Iris pigment epithelial cell (primary cell): ENCODE results near the gene PIK3R1.
A peak's percentile ranks its signal among the peaks of the same experiment; 100 is the strongest.
"Not testable (repeated sequence)": the region's sequence is repeated elsewhere in the genome, so short reads cannot be mapped to it uniquely, and the experiment has no call there.

Experiments
- DNase-seq: peaks from one replicate; pipeline ENCODE4 v3.0.0-alpha.2; 2011; ENCODE audit warnings: low read depth

The PIK3R1 gene

DNA sequence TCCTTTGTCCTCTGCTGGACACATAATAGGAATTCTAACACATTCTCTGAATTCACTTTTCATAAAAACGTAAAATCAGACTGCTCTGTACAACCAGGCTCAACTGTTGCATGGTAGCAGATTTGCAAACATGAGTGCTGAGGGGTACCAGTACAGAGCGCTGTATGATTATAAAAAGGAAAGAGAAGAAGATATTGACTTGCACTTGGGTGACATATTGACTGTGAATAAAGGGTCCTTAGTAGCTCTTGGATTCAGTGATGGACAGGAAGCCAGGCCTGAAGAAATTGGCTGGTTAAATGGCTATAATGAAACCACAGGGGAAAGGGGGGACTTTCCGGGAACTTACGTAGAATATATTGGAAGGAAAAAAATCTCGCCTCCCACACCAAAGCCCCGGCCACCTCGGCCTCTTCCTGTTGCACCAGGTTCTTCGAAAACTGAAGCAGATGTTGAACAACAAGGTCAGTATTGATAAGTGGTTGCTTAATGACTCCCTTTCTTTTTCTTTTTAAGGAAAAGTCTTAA, 11.1 kb downstream of the PIK3R1 start:
- DNase-seq = no peak

- DNase-seq = no peak
These were observed 12.1 kb downstream of the PIK3R1 start for GRCh38 chr5:68227532-68228160.

- DNase-seq = no peak
These were observed 13.9 kb downstream of the PIK3R1 start for GRCh38 chr5:68229416-68229815.

GRCh38 chr5:68230285-68230684, 14.7 kb downstream of the PIK3R1 start:
- DNase-seq = no peak

DNA sequence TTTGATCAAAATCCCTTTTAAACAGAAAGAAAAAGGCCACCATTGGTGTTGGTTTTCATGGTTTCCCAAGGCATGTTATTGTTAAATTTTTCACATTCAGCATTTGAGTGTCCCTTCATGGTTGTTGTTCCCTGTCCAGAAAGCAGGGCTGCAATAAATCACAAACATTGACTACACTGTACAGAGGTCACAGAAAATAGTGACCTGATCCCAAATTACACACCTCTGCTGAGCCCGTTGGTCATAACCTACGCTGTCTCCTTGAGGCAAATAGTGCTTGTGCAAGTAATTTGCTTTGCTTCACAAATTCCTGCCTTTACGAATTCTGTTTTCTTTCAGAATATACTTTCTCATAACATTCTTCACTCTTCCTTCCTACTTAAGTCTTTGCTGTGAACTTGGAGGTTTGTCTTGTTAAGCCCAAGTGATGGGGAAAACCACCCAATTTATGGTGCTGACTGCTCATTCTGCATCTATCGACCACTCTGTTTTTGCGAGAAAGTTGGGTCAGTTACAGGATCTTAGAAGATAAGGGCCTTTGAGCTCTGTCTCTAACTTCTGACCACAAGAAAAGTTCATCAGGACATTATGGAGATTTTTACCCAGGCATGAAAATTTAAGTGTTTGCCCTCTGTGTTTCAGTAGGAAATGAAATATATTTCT, 16.0 kb downstream of the PIK3R1 start:
- no peak for DNase-seq

DNA sequence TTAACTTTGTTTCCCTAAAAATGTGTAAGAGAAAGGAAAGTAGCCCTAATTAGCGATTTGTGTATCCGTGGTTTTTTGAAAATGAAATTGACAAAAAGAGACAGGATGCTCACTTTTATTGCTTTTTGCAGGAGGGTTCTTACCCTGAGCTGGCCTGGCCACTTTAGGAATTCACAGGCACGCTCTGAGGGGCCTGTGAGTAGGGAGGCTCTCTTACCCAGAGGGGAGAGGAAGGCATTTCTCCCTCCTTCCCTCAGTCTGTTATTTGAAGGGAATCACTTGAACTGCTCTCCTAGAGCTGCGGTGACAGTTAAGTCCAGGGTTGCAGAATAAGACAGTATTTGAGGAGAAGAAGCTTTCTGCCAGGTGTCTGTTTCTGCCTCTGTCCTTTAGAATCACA, 16.7 kb downstream of the PIK3R1 start:
- DNase-seq = no peak

DNA sequence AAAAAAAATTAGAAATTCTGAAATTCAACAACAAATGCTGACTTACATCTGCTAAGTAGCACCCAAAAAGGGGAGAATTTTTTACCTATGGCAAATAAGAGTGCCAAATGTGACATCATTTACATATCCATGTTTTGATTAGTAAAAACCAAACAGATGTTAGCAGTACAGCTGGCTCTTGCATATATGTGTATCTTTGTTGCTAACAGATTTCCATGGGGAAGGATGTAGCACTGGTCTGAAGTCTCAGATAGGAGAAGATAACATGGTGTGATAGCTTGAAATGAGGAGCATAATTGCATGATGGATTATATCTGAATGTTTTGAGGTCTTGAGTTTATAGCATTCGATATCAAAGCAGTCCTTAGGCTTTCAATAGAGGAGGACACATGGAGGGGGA, 17.5 kb downstream of the PIK3R1 start:
- DNase-seq = no peak

- DNase-seq = not testable (repeated sequence)
These were observed 19.7 kb downstream of the PIK3R1 start for GRCh38 chr5:68235229-68235628.

DNA sequence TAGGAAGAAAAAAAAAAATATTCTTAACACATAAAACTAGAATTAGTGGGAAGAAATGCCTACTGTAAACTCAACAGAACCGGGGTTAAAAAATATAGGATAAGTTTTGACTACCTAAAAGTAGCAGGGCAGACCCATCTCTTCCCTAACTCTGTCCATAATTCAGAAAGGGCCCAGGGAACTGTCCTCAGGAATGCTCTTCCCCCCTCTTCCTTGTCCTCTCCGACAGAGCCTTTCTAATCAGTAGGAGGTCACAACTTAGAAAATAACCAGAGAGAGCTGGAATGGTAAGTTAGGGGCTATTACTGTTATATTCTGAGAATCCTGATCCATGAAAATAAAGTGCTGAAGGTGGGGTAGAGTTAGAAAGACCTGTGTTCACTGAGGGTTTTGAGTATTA, 22.2 kb downstream of the PIK3R1 start:
- DNase-seq = no peak

- DNase-seq = peak; percentile 87
These were observed 23.9 kb downstream of the PIK3R1 start for GRCh38 chr5:68239487-68239886.

- no peak for DNase-seq
These were observed 24.6 kb downstream of the PIK3R1 start for GRCh38 chr5:68240202-68240601.

GRCh38 chr5:68240771-68241170, 25.2 kb downstream of the PIK3R1 start:
- DNase-seq = no peak

DNA sequence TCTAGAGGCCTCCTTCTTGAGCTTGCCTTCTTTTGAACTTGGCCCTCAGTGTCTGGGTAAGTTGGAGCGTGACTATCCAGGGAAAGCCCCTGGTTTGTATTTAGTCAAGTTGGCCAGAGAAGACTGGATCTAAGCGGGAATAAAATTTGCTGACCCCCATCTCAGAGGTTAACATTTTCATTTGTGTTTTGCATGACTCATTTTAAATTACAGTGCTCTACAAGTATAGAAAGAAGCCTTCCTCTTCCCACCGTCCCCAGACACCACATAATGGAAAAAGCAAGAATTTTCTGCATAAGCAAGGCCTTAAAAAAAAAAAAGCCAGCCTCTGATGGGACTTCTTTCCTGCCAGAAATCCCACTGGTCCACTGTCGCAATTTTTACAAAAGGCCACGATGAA, 27.2 kb downstream of the PIK3R1 start:
- peak; percentile 52 for DNase-seq

DNA sequence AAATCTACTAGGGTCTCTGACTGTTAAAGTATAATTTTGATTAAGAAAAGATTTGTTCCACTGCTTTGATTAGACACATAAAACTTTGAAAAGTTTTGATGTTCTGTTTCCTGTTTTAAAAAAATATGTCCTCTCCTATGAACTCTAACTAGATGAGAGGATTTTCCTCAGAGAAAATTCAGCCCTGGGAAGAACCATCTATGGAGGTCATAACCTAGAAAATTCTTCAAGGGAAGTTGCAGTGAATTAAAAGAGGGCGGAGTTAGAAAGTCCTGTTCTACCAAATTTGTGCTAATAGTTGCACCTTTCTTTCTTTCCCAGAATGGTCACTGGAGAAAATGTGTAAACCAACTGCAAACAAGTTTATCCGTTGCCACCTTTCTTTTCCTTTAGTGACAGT, 27.7 kb downstream of the PIK3R1 start:
- no peak for DNase-seq

GRCh38 chr5:68243681-68244080, 28.1 kb downstream of the PIK3R1 start:
- no peak for DNase-seq

DNA sequence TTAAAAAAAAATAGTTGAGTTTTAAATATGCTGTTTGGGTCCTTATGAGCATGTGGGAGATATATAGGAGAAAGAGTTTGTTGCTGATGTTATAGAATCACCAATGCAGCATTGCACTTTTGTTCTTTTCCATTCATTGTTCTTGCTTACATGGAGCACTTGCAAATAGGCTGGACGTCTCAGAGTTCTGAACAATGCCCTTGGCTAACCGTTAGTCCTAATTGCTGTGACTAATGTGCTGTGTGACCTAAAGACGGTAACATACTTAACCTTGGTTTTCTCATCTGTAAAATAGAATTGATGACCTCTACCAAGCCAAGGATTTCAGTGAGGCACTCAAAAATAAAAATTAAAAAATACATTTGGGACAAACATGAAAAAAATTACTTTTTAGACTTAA, 29.8 kb downstream of the PIK3R1 start:
- DNase-seq = no peak

DNA sequence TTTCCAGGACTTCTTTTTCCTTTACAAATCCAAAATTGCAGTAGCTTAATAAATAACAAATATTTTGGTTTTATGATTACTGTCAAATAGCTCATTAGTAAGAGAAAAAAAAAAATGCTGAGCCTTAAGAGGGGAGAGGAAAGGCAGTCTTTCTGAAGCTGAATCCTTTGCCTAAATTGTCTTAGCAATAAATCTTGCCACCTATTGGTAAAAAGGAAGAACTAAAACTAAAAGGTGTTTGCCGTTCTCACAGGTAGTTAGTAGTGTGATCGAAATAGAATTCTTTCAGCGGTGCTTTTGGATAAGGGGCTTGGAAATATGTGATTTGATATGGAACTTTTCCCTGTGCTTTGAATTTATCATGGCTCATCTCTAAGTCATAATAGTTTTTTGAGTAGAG, 31.2 kb downstream of the PIK3R1 start:
- no peak for DNase-seq

GRCh38 chr5:68247627-68248026, 32.1 kb downstream of the PIK3R1 start:
- DNase-seq = no peak

DNA sequence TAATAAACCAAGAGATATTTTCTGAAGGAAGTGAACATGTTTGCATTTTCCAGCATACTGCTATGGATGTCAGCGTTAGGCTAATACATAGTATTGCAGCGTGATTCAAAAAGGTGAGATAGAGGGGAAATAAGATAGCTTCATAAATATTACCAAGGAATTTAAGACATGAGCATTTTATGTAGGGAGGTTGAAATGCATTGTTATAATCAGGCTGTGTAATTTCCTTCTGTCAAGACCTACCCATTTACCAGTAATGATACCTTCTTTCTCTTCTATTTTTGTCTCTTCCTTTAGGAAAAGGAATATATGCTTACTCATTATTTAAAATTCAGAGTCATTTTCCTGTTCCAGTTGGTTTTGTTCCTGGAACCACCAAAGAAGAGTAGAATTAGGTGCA, 33.3 kb downstream of the PIK3R1 start:
- no peak for DNase-seq

- DNase-seq = no peak
These were observed 34.0 kb downstream of the PIK3R1 start for GRCh38 chr5:68249520-68249919.

GRCh38 chr5:68250661-68251298, 35.2 kb downstream of the PIK3R1 start:
- DNase-seq = no peak

- DNase-seq = peak; percentile 52
These were observed 35.8 kb downstream of the PIK3R1 start for GRCh38 chr5:68251386-68251785.

DNA sequence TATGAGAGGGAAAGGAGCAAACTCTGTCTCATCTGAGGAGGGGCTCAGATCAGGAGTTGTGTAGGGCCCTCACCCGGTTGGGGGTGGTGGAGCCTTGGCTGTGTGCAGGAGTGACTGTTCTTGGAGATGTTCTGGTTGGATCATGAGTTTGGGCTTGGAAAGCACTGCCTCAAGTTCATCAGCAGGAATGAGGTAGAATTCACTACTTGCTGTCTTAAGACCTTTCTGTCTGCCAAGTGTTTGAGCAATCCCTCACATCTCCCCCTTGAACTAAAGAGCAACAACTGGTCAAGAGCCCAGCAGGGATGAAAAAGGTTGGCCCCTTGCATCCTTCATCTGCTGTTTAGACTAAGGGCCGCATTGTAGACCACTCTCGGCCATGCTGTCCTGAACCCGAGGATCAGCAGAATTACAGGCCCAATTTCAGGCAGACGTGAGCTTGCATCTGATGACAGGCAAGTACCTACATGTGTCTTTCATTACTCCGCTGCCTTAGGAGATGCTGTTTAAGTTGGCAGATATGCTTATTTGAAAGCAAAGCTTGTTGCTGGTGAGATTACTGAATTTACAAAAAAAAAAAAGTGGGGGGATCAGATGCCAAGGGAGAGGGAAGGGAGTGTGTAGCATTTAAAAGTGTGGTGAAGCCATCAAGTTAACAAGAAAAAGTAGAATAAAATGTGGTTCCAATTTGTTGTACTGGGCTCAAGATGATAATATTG, 36.4 kb downstream of the PIK3R1 start:
- peak; percentile 86 for DNase-seq
